GM19455 (cell line): ENCODE measurements around the gene NPBWR2.

Experiments
- ATAC-seq: cut with Tn5 transposase; IDR thresholded peaks from one replicate; pipeline ENCODE4 v1.9.1; 2021; ENCODE audit not compliant: unreplicated experiment

NPBWR2 gene, protein sequence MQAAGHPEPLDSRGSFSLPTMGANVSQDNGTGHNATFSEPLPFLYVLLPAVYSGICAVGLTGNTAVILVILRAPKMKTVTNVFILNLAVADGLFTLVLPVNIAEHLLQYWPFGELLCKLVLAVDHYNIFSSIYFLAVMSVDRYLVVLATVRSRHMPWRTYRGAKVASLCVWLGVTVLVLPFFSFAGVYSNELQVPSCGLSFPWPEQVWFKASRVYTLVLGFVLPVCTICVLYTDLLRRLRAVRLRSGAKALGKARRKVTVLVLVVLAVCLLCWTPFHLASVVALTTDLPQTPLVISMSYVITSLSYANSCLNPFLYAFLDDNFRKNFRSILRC

GRCh38 chr20:64106981-64107735 is at the start of gene NPBWR2:
TSS of gene NPBWR2 (minus strand) at chr20:64107565. CDS start at chr20:64106831, 734 bp downstream.
- no peak for ATAC-seq

- no peak for ATAC-seq
Observed at GRCh38 chr20:64156136-64156885, 48.9 kb upstream of the NPBWR2 start.

- ATAC-seq = no peak
Observed at GRCh38 chr20:64155258-64156135, 48.1 kb upstream of the NPBWR2 start.

- no peak for ATAC-seq
Observed at GRCh38 chr20:64154590-64155257, 47.4 kb upstream of the NPBWR2 start.

DNA sequence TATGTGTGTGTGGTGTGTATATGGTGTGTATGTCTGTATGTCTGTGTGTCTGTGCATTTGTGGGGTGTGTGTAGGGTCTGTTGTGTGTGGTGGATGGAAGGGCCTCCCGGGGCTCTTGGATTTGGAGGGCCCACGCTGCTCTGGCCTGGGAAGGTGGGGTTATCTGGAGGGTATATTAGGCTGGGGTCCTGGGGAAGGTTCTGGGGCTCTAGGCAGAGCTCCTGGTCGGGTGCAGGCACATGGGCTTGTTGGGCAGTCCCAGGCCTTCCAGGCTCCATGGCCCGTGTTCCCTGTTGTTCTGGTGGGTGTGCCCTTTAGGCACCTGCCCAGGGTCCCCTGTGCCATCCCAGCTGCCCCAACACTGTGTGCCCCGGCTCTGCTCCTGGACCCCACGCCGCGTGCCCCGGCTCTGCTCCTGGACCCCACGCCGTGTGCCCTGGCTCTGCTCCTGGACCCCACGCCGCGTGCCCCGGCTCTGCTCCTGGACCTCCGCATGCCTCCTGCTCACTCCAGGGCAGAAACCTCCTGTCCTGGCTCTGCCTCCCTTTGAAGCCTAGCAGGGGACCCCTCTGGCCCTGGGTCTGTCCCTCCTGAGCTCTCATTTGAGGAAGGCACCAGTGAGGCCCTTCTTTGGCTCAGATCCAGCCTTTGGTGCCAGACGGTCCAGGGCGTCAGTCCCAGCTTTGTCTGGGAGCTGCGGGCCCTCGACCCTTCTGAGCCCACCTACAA is 46.7 kb upstream of the NPBWR2 start:
- no peak for ATAC-seq

DNA sequence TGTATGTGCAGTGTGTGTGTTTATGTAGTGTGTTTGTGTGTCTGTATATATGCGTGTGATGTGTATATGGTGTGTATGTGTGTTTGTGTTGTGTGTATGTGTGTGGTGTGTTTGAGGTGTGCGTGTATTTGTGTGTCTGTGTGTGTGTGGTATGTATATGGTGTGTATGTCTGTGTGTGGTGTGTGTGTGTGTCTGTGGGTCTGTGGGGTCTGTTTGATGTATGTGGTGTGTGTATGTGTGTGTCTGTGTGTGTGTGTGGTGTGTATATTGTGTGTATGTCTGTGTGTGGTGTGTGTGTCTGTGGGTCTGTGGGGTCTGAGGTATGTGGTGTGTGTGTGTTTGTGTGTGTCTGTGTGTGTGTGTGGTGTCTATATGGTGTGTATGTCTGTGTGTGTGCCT is 46.0 kb upstream of the NPBWR2 start:
- ATAC-seq = no peak

DNA sequence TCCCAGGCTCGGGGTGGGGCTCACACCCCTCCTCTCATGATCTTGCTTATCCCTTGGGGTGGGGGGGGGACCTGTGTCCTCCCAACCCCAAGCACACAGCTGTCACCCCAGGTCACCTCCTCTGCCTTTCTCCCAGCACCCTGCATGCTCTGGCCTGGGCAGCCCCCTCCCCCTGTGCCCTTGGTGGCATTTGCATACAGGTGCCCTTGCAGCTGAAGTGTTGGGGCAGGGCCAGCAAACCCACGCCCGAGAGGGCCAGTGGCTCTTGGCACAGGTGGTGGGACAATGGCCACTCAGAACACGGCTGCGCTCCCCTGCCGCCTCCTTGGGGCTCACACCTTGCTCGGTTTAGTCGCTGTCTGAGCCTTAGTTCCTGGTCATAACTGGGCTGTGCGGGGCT is 45.5 kb upstream of the NPBWR2 start:
- no peak for ATAC-seq

- no peak for ATAC-seq
Observed at GRCh38 chr20:64151633-64152530, 44.5 kb upstream of the NPBWR2 start.

DNA sequence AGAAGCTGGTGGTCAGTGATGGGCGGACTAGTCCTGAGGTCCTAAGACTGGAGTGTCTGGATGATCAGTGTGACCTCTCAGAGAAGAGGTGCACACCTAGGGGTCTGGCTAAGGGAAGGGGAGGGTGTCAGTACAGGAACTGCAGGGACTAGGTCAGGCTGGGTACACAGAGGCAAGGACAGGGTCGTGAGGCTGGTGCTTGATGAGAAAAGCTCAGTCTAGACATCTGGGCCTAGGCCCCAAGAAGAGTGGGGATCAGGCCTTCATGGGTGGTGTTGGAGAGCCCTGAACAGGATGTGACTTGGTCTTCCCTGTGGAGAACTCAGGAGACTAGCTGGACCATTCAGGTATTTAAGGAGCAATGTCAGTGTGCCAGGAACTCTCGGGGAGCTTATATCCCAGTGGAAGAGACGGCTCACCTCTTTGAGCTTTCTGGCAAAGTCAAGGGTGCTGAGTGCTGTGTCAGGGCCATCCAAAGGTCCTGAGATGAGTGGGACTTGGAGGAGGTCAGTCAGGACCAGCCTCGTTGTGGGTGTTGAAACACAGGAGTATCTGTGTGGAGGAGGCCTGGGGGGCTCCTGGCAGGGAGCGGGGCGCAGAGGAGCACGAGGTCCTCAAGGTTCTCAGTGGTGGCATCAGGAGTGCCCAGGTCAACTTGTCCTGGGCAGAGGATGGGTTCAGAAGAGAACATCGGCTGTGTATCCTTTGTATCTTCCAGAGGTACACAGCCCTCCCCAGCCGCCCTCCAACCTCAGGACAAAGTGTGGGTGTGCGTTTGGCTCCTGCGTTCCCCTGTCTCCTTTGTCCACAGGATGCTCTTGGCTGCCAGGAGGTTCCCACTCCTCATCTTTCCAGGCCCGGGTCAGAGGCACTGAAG is 43.6 kb upstream of the NPBWR2 start:
- ATAC-seq = no peak

- ATAC-seq = no peak
Observed at GRCh38 chr20:64149809-64150560, 42.6 kb upstream of the NPBWR2 start.

DNA sequence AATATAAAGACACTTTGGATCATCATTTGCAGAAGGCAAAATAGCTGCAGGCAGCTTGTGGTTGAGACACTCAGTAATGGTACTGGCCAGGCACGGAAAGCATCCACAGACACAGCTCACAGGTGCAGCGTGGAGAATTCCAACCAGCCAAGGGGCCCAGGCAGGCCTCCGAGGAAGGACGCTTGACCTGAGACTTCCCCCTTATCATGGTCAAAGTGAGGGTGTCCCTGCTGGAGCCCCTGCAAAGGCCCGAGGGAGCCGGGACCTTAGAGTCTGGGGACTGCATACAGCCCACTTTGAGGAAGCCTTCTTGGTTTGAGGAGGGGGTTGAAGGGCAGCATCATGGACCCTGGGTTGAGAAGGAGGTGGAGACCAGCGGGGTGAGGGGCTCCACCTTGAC is 41.8 kb upstream of the NPBWR2 start:
- ATAC-seq = no peak

DNA sequence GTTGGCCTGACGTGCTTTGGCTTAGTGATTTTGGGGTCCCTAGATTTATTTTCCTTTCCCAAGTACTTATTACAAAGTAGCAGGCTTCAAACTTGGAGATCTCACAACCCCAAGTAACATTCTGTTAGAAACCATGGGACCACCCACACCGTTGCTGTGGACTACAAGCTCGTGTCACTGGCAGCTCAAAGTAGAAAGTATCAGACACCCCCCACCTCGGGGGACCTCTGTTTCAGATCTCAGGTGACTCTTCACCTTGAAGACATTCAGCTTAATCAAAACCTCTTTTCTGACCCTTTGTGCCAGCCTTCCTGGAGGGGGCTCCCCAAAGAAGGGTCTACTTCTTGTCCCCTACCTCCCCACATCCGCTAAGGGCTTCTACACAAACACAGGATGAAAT is 41.2 kb upstream of the NPBWR2 start:
- no peak for ATAC-seq

- no peak for ATAC-seq
Observed at GRCh38 chr20:64146936-64147477, 39.6 kb upstream of the NPBWR2 start.

GRCh38 chr20:64146301-64146935 is 39.1 kb upstream of the NPBWR2 start:
- no peak for ATAC-seq

- no peak for ATAC-seq
Observed at GRCh38 chr20:64145458-64146300, 38.3 kb upstream of the NPBWR2 start.
